Transverse colon (tissue), 4 donors: Measurements from ENCODE around the gene DNLZ. TPM values are rescaled to one million over a fixed set of nuclear protein-coding genes. Genes with fewer than 3 reads are reported as not detected.

ENCODE experiments used
- DNase-seq: peaks from one replicate; pipeline ENCODE4 v3.0.0-alpha.2; 2019
- H3K27ac ChIP-seq, 4 donors: fragments of 200-600 bp; sonication (generic); 2 replicates each; pipeline ENCODE4 v1.5.1; 2016 to 2018; ENCODE audit warnings: inconsistent platforms in 4 of 4
- H3K27me3 ChIP-seq: fragments of 200-600 bp; sonication (generic); 2 replicates; pipeline ENCODE4 v1.5.1; 2017; ENCODE audit warnings: inconsistent platforms
- H3K36me3 ChIP-seq, 4 donors: fragments of 200-600 bp; sonication (generic); 2 replicates each; pipeline ENCODE4 v1.5.1; 2017 to 2019; ENCODE audit warnings: inconsistent platforms in 4 of 4
- H3K4me1 ChIP-seq, 4 donors: fragments of 200-600 bp; sonication (generic); 2 replicates each; pipeline ENCODE4 v1.5.1; 2017 to 2020; ENCODE audit warnings: inconsistent platforms in 4 of 4
- H3K4me3 ChIP-seq, 4 donors: fragments of 200-600 bp; sonication (generic); 1 replicate in 1 of 4; 2 replicates in 3 of 4; pipeline versions ENCODE4 v1.5.1 to v1.6.1; 2017 to 2019; ENCODE audit warnings: inconsistent platforms in 4 of 4
- H3K9me3 ChIP-seq, 2 donors: fragments of 200-600 bp; sonication (generic); 2 replicates each; pipeline ENCODE4 v1.5.1; 2017 to 2019; ENCODE audit warnings: inconsistent platforms in 2 of 2
- EP300 ChIP-seq: sonication (generic); formaldehyde crosslinking; IDR thresholded peaks from one replicate; pipeline ENCODE4 v1.6.1; 2017; ENCODE audit warnings: antibody characterized with exemption, low read depth
- POLR2A ChIP-seq: fragments of 450-650 bp; IDR thresholded peaks from one replicate; pipeline ENCODE4 v1.6.1; 2016; ENCODE audit warnings: antibody characterized with exemption, mild to moderate bottlenecking, moderate library complexity
- POLR2AphosphoS5 ChIP-seq, 3 donors: sonication (generic); formaldehyde crosslinking; IDR thresholded peaks; one replicate each; pipeline ENCODE4 v1.6.1; 2016; ENCODE audit warnings: antibody characterized with exemption in 3 of 3
- WGBS, 2 donors: methylation state at CpG; one replicate each; pipeline ENCODE4 v1.1.5; 2018; ENCODE audit warnings: low coverage in 1 of 2; 5-methylcytosine and 5-hydroxymethylcytosine counted together
- in situ Hi-C, 4 donors: fragments of 200-750 bp; cut with MboI; loops; one replicate each; pipeline versions ENCODE4 v1.15.0 to v1.15.1; 2017; ENCODE audit warnings: low sequenced_read_pairs in 3 of 4, low pct_ligation_motif_present in 1 of 4, low pct_unique_long_range_greater_than_20kb in 1 of 4
- intact Hi-C: fragments of 100-400 bp; cut with DNase I; formaldehyde crosslinking; loops from one replicate; pipeline ENCODE4 v1.15.1; 2023; ENCODE audit warnings: low total_unique reads
- total RNA-seq, 4 donors: library from RNA; depleted of rRNA; stranded (reverse); fragments of >200 nt; gene quantifications; one replicate each; pipeline ENCODE4 v1.1.0, GENCODE V29; 2016
- TF ChIP-seq, protein P1 (sequence below), 5 experiments: fragments of 200-600 bp in 3 of 5; fragments of 450-650 bp in 2 of 5; sonication (generic) in 3 of 5; IDR thresholded peaks; 1 replicate in 2 of 5; 2 replicates in 3 of 5; pipeline ENCODE4 v1.5.1; 2016 to 2017; ENCODE audit warnings: antibody characterized with exemption in 5 of 5, inconsistent platforms in 3 of 5, mild to moderate bottlenecking in 2 of 5, moderate library complexity in 1 of 5

The DNLZ gene
- total RNA-seq, 4 donors from 2014 or later: 6.7 to 17.3 (median 10.4) TPM

DNA sequence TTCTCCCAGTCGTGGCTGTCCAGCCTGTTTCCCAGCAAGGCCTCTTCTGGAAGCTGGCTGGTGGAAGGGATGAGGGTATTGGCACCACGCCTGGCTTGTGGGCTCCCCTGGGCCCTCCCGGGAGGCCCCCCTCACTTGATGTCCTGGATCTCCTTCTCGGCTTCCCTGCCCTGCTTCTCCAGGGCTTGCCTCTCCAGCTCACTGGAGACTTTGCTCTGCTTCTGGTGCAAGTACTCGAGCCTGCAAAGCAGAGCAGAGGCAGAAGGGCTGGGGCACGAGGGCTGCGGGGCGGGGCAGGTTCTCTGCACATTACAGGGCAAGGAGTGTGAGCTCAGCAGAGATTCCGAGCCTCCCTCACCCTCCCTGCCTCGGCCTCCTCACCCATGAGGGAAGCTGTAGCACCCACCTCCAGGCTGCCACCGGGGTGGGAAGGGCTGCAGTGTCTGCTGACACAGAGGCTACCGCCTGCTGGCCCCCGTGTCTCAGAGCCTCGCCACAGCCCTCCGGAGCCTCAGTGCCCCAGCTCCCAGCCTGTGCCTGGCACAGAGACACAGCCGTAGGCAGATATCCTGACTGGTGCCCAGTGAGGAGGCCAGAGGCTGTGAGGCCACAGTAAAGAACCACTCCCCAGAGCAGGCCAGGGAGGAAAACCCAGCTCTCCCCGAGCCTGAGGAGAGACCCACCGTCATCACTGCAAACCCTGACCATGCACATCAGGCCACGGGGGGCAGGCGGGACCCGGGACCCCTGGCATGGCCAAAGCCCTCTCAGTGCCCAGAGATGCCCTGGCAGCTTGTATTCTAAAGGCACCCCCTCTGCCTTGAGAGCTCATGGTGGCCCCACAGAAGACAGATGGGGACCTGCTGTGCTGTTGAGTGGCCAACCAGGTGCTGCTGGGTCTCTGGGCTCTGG lies 29.2 kb upstream of the DNLZ start:
- 93% methylated on average over 19 of the region's 21 CpGs; no CpG with 5 or more reads in 1 of the 2 donors for WGBS, 2 donors
- H3K36me3 ChIP-seq: peaks cover 0 to 34% (median 10%) of the 10 kb centered on the region in 4 donors

DNA sequence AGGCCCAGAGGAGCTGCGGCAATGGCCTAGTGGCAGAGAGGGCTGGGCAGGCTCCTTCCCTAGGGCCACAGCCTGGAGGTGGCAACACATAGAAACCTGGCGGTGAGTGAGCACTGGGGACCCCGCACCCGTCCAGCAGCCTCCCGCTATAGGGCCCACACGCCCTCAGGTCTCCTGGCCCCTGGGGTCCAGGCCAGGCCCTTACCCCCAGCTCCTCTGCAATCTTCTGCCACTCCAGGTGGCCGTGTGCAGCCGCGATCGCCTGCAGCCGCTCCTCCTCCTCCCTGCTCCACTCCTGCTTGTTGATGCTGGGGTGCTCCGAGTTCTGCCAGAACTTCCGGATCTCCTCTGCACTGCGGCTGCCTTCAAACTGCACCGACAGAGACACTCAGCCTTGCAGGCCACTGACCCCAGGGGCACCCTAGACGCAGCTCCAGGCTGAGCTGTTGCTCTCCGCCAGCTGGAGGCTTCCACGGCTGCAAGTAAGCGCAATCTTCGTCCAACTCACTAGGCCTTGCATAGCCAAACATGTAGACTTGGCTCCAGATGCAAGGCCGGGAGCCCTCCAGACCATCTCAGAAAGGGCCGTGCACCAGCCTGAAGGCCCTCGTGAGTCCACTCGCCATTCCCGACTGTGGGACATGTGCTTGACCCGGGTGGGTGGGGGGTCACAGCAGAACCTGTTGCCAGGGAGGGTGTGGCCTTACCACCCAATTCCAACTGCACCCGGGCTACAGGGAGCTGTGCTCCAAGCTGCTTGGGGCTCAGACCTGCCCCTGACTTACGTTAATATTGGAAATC lies 28.4 kb upstream of the DNLZ start:
- Histone ChIP-seq H3K27ac (no peak overlapping the region), H3K9me3 (no peaks in the 10 kb centered on the region), H3K4me1 (peaks cover 0 to 16% (median 12%) of the 10 kb centered on the region in 4 donors), H3K36me3 (peaks cover 0 to 34% (median 15%) of the 10 kb centered on the region in 4 donors), H3K4me3 (no peak overlapping the region), H3K27me3 (no peaks in the 10 kb centered on the region)
- intact Hi-C loops (no loop called here), in situ Hi-C loops (no loop called here)
- TF ChIP-seq, protein P1, sequence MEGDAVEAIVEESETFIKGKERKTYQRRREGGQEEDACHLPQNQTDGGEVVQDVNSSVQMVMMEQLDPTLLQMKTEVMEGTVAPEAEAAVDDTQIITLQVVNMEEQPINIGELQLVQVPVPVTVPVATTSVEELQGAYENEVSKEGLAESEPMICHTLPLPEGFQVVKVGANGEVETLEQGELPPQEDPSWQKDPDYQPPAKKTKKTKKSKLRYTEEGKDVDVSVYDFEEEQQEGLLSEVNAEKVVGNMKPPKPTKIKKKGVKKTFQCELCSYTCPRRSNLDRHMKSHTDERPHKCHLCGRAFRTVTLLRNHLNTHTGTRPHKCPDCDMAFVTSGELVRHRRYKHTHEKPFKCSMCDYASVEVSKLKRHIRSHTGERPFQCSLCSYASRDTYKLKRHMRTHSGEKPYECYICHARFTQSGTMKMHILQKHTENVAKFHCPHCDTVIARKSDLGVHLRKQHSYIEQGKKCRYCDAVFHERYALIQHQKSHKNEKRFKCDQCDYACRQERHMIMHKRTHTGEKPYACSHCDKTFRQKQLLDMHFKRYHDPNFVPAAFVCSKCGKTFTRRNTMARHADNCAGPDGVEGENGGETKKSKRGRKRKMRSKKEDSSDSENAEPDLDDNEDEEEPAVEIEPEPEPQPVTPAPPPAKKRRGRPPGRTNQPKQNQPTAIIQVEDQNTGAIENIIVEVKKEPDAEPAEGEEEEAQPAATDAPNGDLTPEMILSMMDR (IDR thresholded peaks at IDR 0.05): no peak
- TF ChIP-seq POLR2AphosphoS5 (IDR thresholded peaks at IDR 0.05) (no peak), POLR2A (no peak), EP300 (no peak)
- no peak for DNase-seq
- 94 to 100% methylated on average over 2 to 24 of the region's 28 CpGs for WGBS, 2 donors

More for the DNA sequence above, 29.2 kb upstream of the DNLZ start:
- no peak for DNase-seq
- Histone ChIP-seq H3K27me3 (no peaks in the 10 kb centered on the region), H3K4me3 (no peak overlapping the region), H3K4me1 (peaks cover 0 to 16% (median 12%) of the 10 kb centered on the region in 4 donors), H3K9me3 (no peaks in the 10 kb centered on the region), H3K27ac (no peak overlapping the region)
- TF ChIP-seq POLR2AphosphoS5 (IDR thresholded peaks at IDR 0.05): no peak
- TF ChIP-seq POLR2A: no peak
- TF ChIP-seq, protein P1 (IDR thresholded peaks at IDR 0.05): no peak
- no peak for TF ChIP-seq EP300
- intact Hi-C loops (no loop called here), in situ Hi-C loops (no loop called here)

DNA sequence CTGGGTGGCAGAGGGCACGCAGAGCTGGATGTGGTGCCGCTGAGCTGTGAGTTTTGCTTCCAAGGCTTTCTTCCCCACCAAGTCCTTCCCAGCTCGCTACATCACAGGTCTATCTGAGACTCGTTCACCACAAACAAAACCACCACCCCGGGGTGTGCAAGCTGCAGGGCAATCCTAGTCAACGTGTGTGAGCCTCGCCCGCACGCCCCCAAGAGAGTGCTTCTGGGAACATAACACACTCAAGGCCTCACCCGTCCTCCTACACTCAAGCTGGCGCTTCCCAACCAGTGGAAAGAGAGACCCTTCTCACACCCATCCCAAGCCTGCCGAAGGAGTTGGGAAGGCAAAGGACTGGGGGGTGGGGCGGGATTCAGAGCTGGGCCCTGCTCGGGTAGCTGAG lies 25.9 kb upstream of the DNLZ start:
- intact Hi-C loops: no loop called here
- peaks cover 0 to 26% (median 15%) of the 10 kb centered on the region in 4 donors for H3K36me3 ChIP-seq
- 80 to 88% methylated on average over 8 to 14 of the region's 14 CpGs for WGBS, 2 donors
- H3K27ac ChIP-seq: no peak overlapping the region
- H3K4me1 ChIP-seq: no peaks in the 10 kb centered on the region
- no peaks in the 10 kb centered on the region for H3K27me3 ChIP-seq
- no peak for TF ChIP-seq POLR2A
- no peak for TF ChIP-seq EP300
- TF ChIP-seq POLR2AphosphoS5 (IDR thresholded peaks at IDR 0.05): no peak
- TF ChIP-seq, protein P1 (IDR thresholded peaks at IDR 0.05): no peak
- H3K4me3 ChIP-seq: no peak overlapping the region
- H3K9me3 ChIP-seq: no peaks in the 10 kb centered on the region
- DNase-seq: no peak
- in situ Hi-C loops: no loop called here

DNA sequence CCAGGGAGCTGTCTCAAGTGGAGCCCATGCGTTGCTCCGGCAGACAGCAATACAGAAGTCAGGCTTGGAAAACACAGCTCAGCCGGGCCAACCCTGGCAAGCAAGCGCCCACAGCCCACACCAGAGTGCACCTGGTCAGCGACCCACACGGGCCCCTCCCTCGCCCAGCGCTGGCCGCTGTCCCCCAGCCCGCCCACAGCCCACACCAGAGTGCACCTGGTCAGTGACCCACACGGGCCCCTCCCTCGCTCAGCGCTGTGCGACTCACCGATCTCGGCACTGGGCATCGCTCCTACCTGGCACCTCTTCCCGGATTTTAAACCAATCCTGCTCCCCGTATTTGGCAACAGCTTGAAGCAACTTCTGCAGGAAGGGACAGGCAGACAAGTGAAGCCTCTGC lies 23.7 kb upstream of the DNLZ start:
- WGBS, 2 donors: 97 to 100% methylated on average over 2 to 19 of the region's 19 CpGs
- intact Hi-C loops: no loop called here
- DNase-seq: no peak
- Histone ChIP-seq H3K27ac (no peak overlapping the region), H3K4me3 (no peak overlapping the region), H3K4me1 (no peaks in the 10 kb centered on the region), H3K27me3 (no peaks in the 10 kb centered on the region), H3K36me3 (peaks cover 0 to 32% (median 14%) of the 10 kb centered on the region in 4 donors), H3K9me3 (no peaks in the 10 kb centered on the region)
- in situ Hi-C loops: no loop called here
- TF ChIP-seq EP300 (no peak), POLR2A (no peak), POLR2AphosphoS5 (IDR thresholded peaks at IDR 0.05) (no peak)
- TF ChIP-seq, protein P1 (IDR thresholded peaks at IDR 0.05): no peak
